NCI-H82 (cell line): Measurements from ENCODE around the gene CRTC3.
"Not testable (repeated sequence)": the region's sequence is repeated elsewhere in the genome, so short reads cannot be mapped to it uniquely, and the experiment has no call there.

Source experiments
- DNase-seq: peaks from one replicate; lab custom pipeline; 2025; lab: John Stamatoyannopoulos, UW

CRTC3 gene

DNA sequence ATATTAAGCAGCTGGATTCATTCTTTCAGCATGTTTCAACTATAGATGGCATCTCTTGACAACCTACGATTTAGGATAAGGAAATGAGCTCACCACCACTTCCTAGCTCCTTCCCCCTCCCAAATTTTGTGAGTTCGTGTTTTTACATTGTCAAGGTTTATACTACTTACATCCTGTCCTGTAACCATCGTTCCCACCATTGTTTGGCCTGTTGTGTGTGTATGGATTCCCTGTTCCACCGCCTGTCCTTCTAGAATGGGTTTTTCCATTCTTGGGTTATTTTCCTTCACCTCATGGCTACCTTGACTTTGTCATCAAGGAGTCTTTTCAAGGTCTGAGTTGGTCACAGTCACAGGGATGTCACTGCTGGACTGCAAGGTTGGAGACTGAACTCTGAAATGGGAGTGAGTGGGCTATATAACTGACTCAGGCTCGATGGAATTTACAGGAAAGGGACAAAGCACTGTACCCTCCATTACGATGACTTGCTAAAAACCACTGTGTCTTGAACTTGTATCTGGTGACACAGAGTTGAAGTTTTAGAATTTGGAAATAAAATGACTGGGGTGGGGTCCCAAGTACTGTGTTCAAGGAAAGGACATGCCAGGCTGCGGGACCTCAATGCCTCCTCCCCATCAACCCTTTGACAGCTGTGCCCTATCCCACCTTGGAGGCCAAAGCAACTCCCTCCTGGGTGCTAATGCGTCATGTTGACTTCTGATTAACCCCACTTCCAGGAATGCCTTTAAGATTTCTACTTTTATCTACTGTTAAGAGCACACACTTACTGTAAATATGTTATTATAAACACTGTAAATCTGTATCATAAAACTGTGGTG, 120.6 kb downstream of the CRTC3 start:
- DNase-seq, result no peak

GRCh38 chr15:90650956-90651689, 121.4 kb downstream of the CRTC3 start:
- DNase-seq, result peak; percentile 73

- DNase-seq, result no peak
Observed at GRCh38 chr15:90654233-90655136, 124.8 kb downstream of the CRTC3 start.

DNA sequence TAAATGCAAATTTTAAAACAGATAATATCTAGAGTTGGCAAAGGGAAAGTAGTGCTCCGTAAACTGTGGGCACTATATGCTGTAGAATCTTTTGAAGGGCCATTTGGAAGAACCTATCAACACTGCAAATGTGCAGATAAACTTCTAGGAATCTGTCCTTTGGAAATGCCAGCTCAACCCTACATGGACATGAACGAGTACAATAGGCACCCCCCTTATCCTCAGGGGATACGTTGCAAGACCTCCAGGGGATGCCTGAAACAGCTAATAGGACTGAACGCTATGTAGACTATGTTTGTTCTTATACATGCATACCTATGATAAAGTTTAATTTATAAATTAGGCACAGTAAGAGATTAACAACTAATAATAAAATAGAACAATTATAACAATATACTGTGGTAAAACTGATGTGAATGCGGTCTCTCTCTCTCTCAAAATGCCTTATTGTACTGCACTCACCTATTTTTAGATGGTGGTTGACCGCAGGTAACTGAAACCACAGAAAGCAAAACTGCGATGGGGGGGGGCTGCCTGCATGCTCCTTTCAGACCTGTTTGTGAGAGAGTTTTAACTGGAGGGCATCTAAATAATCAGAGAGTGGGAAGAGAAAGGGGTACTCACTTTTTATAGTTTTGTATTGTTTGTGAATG, 127.9 kb downstream of the CRTC3 start:
- DNase-seq, result not testable (repeated sequence)

- DNase-seq, result no peak
Observed at GRCh38 chr15:90659481-90659880, 129.8 kb downstream of the CRTC3 start.

DNA sequence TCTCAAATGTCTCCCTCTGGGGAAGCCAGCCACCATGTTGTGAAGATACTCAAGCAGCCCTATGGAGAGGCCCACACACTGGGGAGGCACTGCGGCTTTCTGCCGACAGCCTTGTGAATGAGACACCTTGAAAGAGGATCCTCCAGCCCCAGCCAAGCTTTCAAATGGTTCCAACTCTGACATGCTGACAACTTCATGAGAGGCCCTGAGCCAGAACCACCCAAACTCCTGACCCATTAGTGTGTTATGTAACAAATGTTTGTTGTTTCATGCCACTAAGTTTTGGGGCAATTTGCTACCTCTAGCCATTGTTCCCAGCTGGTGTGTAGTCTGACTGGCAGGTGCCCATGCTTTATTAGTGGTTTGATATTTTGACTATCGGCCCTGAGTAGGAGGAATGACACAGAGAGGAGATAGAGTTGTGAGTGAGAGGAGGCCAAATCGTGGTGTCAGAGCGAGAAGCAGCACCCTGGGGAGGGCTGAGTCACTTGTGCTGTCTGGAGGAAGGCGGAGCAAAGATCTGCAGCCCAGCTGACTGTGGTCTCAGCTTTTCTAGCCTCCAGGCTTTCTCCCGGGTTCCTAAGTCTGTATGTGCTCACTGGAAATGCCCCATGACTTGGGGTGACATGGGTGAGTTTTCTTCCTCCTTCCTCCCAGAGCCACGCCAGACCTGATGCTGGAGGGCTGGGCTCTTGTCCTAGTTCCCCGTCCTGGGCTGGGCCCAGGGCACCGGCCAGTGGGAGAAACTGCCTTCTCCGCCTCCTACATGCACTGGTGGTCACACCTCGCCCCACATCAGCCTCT, 130.7 kb downstream of the CRTC3 start:
- no peak for DNase-seq

- DNase-seq, result not testable (repeated sequence)
Observed at GRCh38 chr15:90660999-90661330, 131.2 kb downstream of the CRTC3 start.

- DNase-seq, result not testable (repeated sequence)
Observed at GRCh38 chr15:90664081-90664461, 134.3 kb downstream of the CRTC3 start.

DNA sequence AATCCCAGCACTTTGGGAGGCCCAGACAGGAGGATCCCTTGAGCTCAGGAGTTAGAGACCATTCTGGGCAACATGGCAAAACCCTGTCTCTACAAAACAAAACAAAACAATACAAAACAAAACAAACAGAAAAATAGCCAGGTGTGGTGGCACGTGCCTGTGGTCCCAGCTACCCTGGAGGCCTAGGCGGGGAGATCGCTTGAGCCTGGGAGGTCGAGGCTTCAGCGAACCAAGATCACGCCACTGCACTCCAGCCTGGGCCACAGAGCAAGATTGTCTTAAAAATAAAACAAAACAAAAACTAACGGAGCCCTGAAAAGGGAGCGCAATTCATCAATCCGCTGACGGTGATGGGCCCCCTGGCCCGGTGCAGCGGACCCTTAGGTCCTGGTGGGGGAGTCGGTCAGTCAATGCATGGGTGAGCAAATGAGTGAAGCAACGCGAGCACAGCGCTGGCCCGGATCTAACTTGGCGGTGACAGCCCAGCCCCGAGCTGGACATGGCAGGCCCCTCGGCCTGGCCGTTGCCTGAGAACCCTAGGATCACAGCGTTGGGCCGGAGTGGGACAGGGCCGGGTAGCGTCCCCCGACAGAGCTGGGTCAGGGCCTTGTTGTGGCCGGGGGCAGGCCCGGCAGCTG, 135.0 kb downstream of the CRTC3 start:
- DNase-seq, result no peak

DNA sequence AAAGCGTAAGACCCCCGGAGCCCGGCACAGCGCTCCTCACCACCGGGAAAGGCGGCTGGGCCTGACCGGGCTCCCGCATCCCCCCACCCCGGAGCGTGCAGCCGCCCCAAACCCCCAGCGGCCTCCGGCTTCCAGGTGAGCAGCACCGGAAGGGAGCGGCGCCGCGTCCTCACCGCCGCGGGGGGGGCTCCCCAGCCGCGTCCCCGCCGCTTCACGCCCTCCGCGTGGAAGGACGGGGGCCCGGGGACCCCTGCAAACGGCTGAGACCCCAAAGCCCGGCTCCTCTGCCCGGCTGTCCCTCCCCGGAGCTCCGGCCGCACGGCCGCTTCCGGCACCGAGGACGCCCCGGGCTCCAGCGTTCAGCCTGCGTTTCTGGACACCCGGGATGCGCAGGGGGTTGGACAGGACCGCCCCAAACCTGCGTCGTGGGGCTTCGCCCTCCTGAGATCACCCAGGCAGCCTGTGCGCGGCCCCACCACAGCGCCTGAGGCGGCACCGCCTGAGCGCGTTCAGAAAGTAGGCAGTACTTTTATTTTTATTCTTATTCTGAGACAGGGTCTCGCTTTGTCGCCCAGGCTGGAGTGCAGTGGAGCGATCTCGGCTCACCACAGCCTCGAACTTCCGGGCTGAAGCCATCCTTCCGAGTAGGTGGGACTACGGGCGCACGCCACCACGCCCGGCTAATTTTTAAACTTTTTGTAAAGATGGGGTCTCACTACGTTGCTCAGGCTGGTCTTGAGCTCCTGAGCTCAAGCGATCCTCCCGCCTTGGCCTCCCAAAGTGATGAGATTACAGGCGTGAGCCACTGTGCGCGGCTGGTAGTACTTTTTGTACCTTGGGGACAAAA, 135.8 kb downstream of the CRTC3 start:
- DNase-seq, result no peak

DNA sequence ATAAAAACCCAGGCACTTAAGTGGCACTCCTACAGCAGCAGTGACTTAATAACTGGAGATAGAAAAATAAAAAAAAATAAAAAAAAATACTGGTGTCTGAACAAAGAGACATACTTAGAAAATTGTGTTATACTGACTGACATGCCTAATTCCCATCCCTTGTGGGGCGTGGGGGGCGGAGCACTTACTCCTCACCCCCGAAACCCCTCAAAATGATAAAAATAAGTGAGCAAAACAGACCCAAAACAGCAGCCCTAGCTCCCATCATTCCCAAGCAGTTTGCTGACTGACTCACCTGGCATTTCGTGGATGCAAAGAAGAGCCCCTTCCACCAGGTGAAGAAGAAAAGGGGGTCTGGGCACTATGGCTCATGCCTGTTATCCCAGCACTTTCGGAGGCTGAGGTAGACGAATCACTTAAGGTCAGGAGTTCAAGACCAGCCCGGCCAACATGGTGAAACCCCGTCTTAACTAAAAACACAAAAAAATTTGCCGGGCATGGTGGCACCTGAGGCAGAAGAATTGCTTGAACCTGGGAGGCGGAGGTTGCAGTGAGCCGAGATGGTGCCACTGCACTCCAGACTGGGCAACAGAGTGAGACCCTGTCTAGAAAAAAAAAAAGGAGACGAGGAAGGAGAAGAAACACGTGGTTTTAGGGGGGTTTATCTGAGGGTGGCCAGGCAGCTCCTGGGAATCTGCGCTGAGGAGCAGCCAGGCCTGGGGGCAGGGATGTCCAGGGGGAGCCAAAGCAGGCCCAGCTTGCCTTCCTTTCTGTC, 136.6 kb downstream of the CRTC3 start:
- no peak for DNase-seq

GRCh38 chr15:90667073-90667754, 137.5 kb downstream of the CRTC3 start:
- DNase-seq, result no peak

- not testable (repeated sequence) for DNase-seq
Observed at GRCh38 chr15:90667755-90668345, 138.1 kb downstream of the CRTC3 start.

GRCh38 chr15:90670631-90671030, 140.9 kb downstream of the CRTC3 start:
- DNase-seq, result not testable (repeated sequence)

DNA sequence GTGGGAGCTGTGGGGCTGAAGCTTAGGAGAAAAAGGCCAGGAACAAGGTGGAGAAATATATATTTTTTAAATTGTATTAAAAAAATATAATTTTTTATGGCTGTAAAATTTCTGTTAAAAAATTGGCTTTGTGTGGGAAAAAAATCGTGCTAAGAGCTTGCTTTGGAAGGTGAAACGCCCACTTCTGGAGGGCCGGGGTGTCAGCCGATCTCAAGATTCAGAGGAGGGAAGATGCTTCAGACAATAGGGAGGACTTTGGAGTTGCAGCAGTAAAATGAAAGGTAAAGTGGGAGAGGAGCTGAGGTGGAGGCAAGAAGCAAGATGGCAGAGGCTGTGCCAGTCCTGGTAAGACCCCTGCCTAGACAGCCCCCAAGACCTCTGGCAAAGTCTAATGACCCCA, 141.5 kb downstream of the CRTC3 start:
- no peak for DNase-seq

- not testable (repeated sequence) for DNase-seq
Observed at GRCh38 chr15:90673357-90673756, 143.6 kb downstream of the CRTC3 start.

DNA sequence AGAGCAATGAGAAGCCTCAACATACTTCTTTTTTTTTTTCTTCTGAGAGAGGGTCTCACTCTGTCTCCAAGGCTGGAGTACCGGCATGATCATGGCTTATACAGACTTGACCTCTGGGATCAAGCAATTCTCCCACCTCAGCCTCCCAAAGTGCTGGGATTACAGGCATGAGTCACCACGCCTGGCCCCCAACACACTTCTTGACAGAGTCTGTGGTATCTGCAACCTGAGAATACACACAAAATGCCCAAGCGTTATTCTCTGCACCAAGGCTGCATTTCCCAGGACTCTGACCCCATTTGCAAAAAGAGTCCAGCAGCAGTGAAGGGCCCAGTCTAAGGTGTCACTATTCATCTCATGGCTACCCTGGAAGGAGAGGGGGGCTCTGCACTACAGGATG, 144.8 kb downstream of the CRTC3 start:
- no peak for DNase-seq

DNA sequence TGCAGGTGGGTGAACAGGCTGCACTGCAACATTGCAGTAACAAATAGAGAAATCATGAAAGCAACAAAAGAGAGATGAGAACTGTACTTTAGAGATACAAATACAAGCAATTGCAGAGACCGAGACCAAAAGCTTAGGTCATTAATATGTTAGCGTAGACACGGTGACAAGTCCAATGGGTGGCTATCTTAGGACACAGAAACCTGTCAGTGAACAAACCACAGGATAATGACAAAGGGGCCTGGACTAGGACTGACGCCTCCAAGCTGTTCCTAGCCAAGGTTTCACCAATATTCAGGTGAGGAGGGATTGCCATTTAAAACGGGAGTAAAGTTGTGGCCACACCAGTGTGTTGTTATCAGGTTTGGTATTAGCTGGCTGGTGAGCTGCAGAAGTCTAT, 145.7 kb downstream of the CRTC3 start:
- DNase-seq, result no peak
